Measurements from ENCODE around the gene BICRAL. TPM values are rescaled to one million over a fixed set of nuclear protein-coding genes. Genes with fewer than 3 reads are reported as not detected.
"Not testable (repeated sequence)": the region's sequence is repeated elsewhere in the genome, so short reads cannot be mapped to it uniquely, and the experiment has no call there.

Gene BICRAL
- total RNA-seq, 2 experiments from 2014 or later: 10.6 to 10.7 TPM

- H3K27me3 Mint-ChIP-seq, H3K27ac Mint-ChIP-seq, H3K36me3 Mint-ChIP-seq, H3K4me3 Mint-ChIP-seq, H3K9me3 Mint-ChIP-seq, DNase-seq: not testable (repeated sequence)
- peaks cover 12% of the 10 kb centered on the region for H3K4me1 Mint-ChIP-seq
These were observed 15.8 kb downstream of the BICRAL start for GRCh38 chr6:42797696-42798095.

DNA sequence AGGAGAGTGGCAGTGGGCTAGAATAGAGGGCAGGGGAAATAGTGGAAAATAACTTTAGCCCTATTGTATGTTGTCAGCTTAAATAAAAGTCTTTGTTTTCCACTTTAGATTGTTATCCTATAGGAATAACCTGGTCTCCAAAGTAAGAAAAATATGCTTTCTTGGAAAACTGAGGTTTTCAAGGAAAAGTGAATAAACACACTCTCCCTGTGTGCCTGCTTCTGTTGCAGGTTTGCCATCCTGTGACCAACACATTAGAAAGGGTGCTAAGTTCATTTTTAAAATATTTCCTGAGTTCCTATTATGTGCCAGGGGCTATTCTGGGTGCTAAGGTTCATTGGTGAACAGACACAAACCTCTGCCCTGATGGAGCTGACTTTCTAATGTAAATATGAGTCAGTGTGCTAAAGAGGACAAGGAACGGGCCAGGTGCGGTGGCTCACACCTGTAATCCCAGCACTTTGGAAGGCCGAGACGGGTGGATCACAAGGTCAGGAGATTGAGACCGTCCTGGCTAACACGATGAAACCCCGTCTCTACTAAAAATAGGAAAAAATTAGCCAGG lies 23.5 kb downstream of the BICRAL start:
- Mint-ChIP-seq H3K27me3 (no peaks in the 10 kb centered on the region), H3K27ac (no peak overlapping the region), H3K36me3 (peaks cover 2% of the 10 kb centered on the region), H3K4me1 (peaks cover 3% of the 10 kb centered on the region), H3K9me3 (no peaks in the 10 kb centered on the region), H3K4me3 (no peak overlapping the region)
- no peak for DNase-seq

GRCh38 chr6:42806359-42806758 lies 24.5 kb downstream of the BICRAL start:
- H3K27me3 Mint-ChIP-seq, H3K4me1 Mint-ChIP-seq, H3K4me3 Mint-ChIP-seq, H3K9me3 Mint-ChIP-seq, H3K36me3 Mint-ChIP-seq, DNase-seq, H3K27ac Mint-ChIP-seq: not testable (repeated sequence)

GRCh38 chr6:42808492-42809483 lies 26.9 kb downstream of the BICRAL start:
- Mint-ChIP-seq H3K27ac (no peak overlapping the region), H3K4me3 (no peak overlapping the region), H3K9me3 (no peaks in the 10 kb centered on the region), H3K27me3 (no peaks in the 10 kb centered on the region), H3K4me1 (peaks cover 14% of the 10 kb centered on the region), H3K36me3 (peaks cover 4% of the 10 kb centered on the region)
- no peak for DNase-seq

- DNase-seq: no peak
- peaks cover 15% of the 10 kb centered on the region for H3K4me1 Mint-ChIP-seq
- H3K4me3 Mint-ChIP-seq: peak overlapping the region; percentile 7
- H3K27me3 Mint-ChIP-seq: no peaks in the 10 kb centered on the region
- H3K9me3 Mint-ChIP-seq: no peaks in the 10 kb centered on the region
- peak overlapping the region; percentile 61 for H3K27ac Mint-ChIP-seq
- H3K36me3 Mint-ChIP-seq: peaks cover 7% of the 10 kb centered on the region
These were observed 31.3 kb downstream of the BICRAL start for GRCh38 chr6:42813074-42813645.

- H3K36me3 Mint-ChIP-seq: peaks cover 7% of the 10 kb centered on the region
These were observed 32.1 kb downstream of the BICRAL start for GRCh38 chr6:42813906-42814444.

GRCh38 chr6:42815726-42816125 lies 33.9 kb downstream of the BICRAL start:
- H3K27me3 Mint-ChIP-seq, H3K36me3 Mint-ChIP-seq, H3K9me3 Mint-ChIP-seq, H3K4me3 Mint-ChIP-seq, H3K27ac Mint-ChIP-seq, DNase-seq: not testable (repeated sequence)
- peaks cover 36% of the 10 kb centered on the region for H3K4me1 Mint-ChIP-seq

More at GRCh38 chr6:42813906-42814444, 32.1 kb downstream of the BICRAL start:
- no peaks in the 10 kb centered on the region for H3K9me3 Mint-ChIP-seq
- peak overlapping the region; percentile 61 for H3K27ac Mint-ChIP-seq
- no peak for DNase-seq
- no peaks in the 10 kb centered on the region for H3K27me3 Mint-ChIP-seq
- H3K4me3 Mint-ChIP-seq: no peak overlapping the region
- peaks cover 22% of the 10 kb centered on the region for H3K4me1 Mint-ChIP-seq

DNA sequence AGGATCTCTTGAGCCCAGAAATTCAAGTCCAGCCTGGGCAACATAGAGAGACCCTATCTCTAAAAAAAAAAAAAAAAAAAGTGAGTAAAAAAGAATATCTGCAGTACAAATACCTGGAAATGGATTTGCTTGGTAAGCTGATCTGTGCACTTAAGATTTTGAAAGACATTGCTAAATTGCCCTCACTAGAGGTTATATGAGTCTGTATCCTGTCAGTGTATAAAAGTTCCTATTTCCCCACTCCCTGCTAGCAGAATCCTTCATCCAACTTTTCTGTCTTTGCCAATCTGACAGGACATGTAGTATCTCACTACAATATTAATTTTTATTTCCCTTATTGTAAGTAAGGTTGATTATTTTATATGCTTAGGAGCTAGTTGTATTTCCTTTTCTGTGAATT lies 36.1 kb downstream of the BICRAL start:
- DNase-seq: no peak
- Mint-ChIP-seq H3K27ac (no peak overlapping the region), H3K4me3 (no peak overlapping the region), H3K36me3 (peaks cover 7% of the 10 kb centered on the region), H3K27me3 (no peaks in the 10 kb centered on the region), H3K9me3 (no peaks in the 10 kb centered on the region), H3K4me1 (peaks cover 39% of the 10 kb centered on the region)

- no peak overlapping the region for H3K27ac Mint-ChIP-seq
- no peak overlapping the region for H3K4me3 Mint-ChIP-seq
- no peaks in the 10 kb centered on the region for H3K27me3 Mint-ChIP-seq
- peaks cover 34% of the 10 kb centered on the region for H3K4me1 Mint-ChIP-seq
- H3K36me3 Mint-ChIP-seq: peaks cover 5% of the 10 kb centered on the region
- H3K9me3 Mint-ChIP-seq: no peaks in the 10 kb centered on the region
- no peak for DNase-seq
These were observed 36.6 kb downstream of the BICRAL start for GRCh38 chr6:42818416-42818815.

- Mint-ChIP-seq H3K4me1 (peaks cover 32% of the 10 kb centered on the region), H3K9me3 (no peaks in the 10 kb centered on the region), H3K27me3 (no peaks in the 10 kb centered on the region), H3K36me3 (peaks cover 5% of the 10 kb centered on the region), H3K4me3 (no peak overlapping the region), H3K27ac (no peak overlapping the region)
- DNase-seq: no peak
These were observed 37.0 kb downstream of the BICRAL start for GRCh38 chr6:42818878-42819277.

GRCh38 chr6:42819803-42820511 lies 38.1 kb downstream of the BICRAL start:
- H3K4me3 Mint-ChIP-seq: no peak overlapping the region
- no peaks in the 10 kb centered on the region for H3K27me3 Mint-ChIP-seq
- H3K4me1 Mint-ChIP-seq: peaks cover 30% of the 10 kb centered on the region
- DNase-seq: no peak
- H3K27ac Mint-ChIP-seq: peak overlapping the region; percentile 77
- peaks cover 5% of the 10 kb centered on the region for H3K36me3 Mint-ChIP-seq
- no peaks in the 10 kb centered on the region for H3K9me3 Mint-ChIP-seq

GRCh38 chr6:42820512-42821340 lies 38.9 kb downstream of the BICRAL start:
- H3K36me3 Mint-ChIP-seq: peaks cover 5% of the 10 kb centered on the region
- H3K4me1 Mint-ChIP-seq: peaks cover 30% of the 10 kb centered on the region
- no peak for DNase-seq
- H3K27me3 Mint-ChIP-seq: no peaks in the 10 kb centered on the region
- no peak overlapping the region for H3K4me3 Mint-ChIP-seq
- H3K9me3 Mint-ChIP-seq: no peaks in the 10 kb centered on the region
- peak overlapping the region; percentile 13 for H3K27ac Mint-ChIP-seq

DNA sequence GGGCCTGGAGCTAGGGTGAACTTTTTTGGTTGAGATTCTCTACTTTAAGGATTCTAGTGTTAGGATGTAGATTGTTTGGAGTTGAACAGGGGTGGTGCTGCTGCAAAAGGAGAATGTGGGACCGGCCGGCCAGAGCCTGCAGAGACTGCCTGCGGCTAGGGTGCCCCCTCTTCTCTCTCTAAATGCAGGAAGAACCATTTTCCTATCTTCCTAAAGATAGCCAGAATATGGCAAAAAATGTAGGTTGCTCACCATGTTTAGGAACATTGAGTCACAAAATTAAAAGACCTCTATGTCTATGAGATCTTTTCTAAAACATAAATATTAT lies 39.5 kb downstream of the BICRAL start:
- DNase-seq: no peak
- H3K36me3 Mint-ChIP-seq: peaks cover 5% of the 10 kb centered on the region
- H3K4me1 Mint-ChIP-seq: peaks cover 30% of the 10 kb centered on the region
- H3K27me3 Mint-ChIP-seq: no peaks in the 10 kb centered on the region
- no peaks in the 10 kb centered on the region for H3K9me3 Mint-ChIP-seq
- no peak overlapping the region for H3K27ac Mint-ChIP-seq
- H3K4me3 Mint-ChIP-seq: no peak overlapping the region

DNA sequence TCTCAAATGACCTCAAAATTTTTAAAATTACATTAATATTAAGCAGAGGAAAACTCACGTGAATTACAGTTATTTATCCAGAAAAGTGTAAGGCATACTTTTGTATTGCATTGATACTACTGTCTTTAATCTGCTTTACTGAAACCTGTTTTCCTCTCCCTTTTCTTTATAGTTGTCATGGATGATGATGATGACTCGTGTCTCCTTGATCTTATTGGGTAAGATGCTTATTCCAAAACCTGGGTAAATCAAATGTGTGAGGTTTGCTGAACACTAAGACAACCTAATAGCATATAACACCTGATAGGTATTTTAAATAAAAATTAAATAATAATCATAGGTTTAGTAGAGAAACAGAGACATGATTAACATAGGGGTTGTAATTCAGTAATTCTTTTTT lies 40.0 kb downstream of the BICRAL start:
- DNase-seq: no peak
- H3K27ac Mint-ChIP-seq: no peak overlapping the region
- peaks cover 5% of the 10 kb centered on the region for H3K36me3 Mint-ChIP-seq
- H3K27me3 Mint-ChIP-seq: no peaks in the 10 kb centered on the region
- peaks cover 30% of the 10 kb centered on the region for H3K4me1 Mint-ChIP-seq
- no peaks in the 10 kb centered on the region for H3K9me3 Mint-ChIP-seq
- H3K4me3 Mint-ChIP-seq: no peak overlapping the region
